Vagina (tissue), 2 donors: Measurements from ENCODE around the gene CELA1.

Experiments
- POLR2A ChIP-seq, 2 donors: fragments of 450-650 bp; IDR thresholded peaks; one replicate each; pipeline ENCODE4 v1.6.1; 2017; ENCODE audit warnings: antibody characterized with exemption in 2 of 2, mild to moderate bottlenecking in 2 of 2, moderate library complexity in 2 of 2
- TF ChIP-seq, protein P1 (sequence below), 3 experiments: fragments of 450-650 bp in 2 of 3; fragments of 200-600 bp in 1 of 3; sonication (generic) in 1 of 3; IDR thresholded peaks; one replicate each; pipeline ENCODE4 v1.5.1; 2017 to 2019; ENCODE audit warnings: antibody characterized with exemption in 3 of 3, mild to moderate bottlenecking in 2 of 3, moderate library complexity in 2 of 3

DNA sequence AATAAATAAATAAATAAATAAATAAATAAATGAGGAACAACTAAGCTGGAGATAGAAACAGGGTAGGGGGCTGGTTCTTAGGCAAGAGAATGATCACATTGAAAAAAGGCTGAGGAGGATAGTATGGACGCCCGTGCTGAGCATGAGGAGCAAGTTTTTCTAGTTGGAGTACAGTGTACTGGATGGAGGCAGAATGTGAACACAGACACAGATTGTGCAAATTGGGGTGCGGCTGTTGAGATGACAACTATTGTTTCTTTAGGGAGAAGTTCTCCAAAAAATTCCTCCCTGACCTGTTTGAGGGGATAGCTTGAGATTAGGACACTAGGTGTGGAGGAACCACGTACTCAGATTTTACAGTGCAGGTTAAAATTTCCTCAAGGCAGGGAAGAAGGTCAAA lies 21.5 kb downstream of the CELA1 start:
- no peak for TF ChIP-seq POLR2A (IDR thresholded peaks at IDR 0.05)
- TF ChIP-seq, protein P1, sequence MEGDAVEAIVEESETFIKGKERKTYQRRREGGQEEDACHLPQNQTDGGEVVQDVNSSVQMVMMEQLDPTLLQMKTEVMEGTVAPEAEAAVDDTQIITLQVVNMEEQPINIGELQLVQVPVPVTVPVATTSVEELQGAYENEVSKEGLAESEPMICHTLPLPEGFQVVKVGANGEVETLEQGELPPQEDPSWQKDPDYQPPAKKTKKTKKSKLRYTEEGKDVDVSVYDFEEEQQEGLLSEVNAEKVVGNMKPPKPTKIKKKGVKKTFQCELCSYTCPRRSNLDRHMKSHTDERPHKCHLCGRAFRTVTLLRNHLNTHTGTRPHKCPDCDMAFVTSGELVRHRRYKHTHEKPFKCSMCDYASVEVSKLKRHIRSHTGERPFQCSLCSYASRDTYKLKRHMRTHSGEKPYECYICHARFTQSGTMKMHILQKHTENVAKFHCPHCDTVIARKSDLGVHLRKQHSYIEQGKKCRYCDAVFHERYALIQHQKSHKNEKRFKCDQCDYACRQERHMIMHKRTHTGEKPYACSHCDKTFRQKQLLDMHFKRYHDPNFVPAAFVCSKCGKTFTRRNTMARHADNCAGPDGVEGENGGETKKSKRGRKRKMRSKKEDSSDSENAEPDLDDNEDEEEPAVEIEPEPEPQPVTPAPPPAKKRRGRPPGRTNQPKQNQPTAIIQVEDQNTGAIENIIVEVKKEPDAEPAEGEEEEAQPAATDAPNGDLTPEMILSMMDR (IDR thresholded peaks at IDR 0.05): no peak
